K562 (cell line): Measurements from ENCODE around the gene IQCM. TPM values are rescaled to one million over a fixed set of nuclear protein-coding genes. Genes with fewer than 3 reads are reported as not detected.

ENCODE experiments used
- ATAC-seq: fragments of 200-7000 bp; cut with Tn5 transposase; 3 replicates; pipeline ENCODE4 v1.9.1; 2020; ENCODE audit warnings: moderate library complexity
- BruUV-seq: library from RNA; stranded (reverse); fragments of 400-500 nt; replicated peaks from 2 replicates; lab custom pipeline; 2021; lab: Mats Ljungman, UMichigan
- CTCF ChIA-PET: fragments of 300-600 bp; formaldehyde crosslinking; extraction: SDS; loops from one replicate; lab custom pipeline; 2021; ENCODE audit warnings: low intra/inter-chr PET ratio; lab: Yijun Ruan, JAX
- POLR2A ChIA-PET: fragments of 300-600, 350-650 bp; sonication (Branson Sonifier 250); formaldehyde crosslinking; extraction: SDS; loops from one replicate; lab custom pipeline; 2021; ENCODE audit warnings: antibody characterized with exemption, inconsistent platforms; lab: Yijun Ruan, JAX
- DNase-seq, 4 experiments: peaks; one replicate each; pipeline versions ENCODE4 v3.0.0 to v3.0.0-alpha.2; 2011 to 2018; ENCODE audit warnings: low spot score in 3 of 4, mixed read lengths in 3 of 4; ENCODE audit errors: extremely low read depth in 1 of 4
- FAIRE-seq: peaks from 2 replicates; lab custom pipeline; 2011; peaks lifted over from hg19 to GRCh38; lab: Jason Lieb, UNC
- H2AFZ ChIP-seq: 2 replicates; pipeline ENCODE4 v1.6.0; 2011; ENCODE audit warnings: low read depth, low read length, control low read depth, inconsistent platforms
- H3K27ac ChIP-seq: fragments of 200-600 bp; 3 replicates; pipeline ENCODE4 v1.8.0; 2011; ENCODE audit warnings: low read depth, mild to moderate bottlenecking, control low read depth, inconsistent platforms, low read length, moderate library complexity, mixed read lengths; ENCODE audit errors: extremely low read depth
- H3K27me3 ChIP-seq, 2 experiments: fragments of 300-600 bp in 1 of 2; 2 replicates in 1 of 2; 3 replicates in 1 of 2; pipeline versions ENCODE4 v1.6.0 to v1.8.0; 2011; ENCODE audit warnings: inconsistent platforms in 2 of 2, low read length in 2 of 2, mild to moderate bottlenecking in 1 of 2, mixed read lengths in 1 of 2, moderate library complexity in 1 of 2; ENCODE audit not compliant: control insufficient read depth in 2 of 2, insufficient read depth in 2 of 2
- H3K36me3 ChIP-seq: fragments of 300-600 bp; 3 replicates; pipeline ENCODE4 v1.8.0; 2011; ENCODE audit warnings: mild to moderate bottlenecking, low read length, inconsistent platforms; ENCODE audit not compliant: control insufficient read depth, insufficient read depth
- H3K4me1 ChIP-seq, 2 experiments: fragments of 200-600 bp in 1 of 2; replicated peaks in 1 of 2; 2 replicates in 1 of 2; 3 replicates in 1 of 2; pipeline versions ENCODE4 v1.5.1 to v1.8.0; 2011; ENCODE audit warnings: inconsistent platforms in 2 of 2, low read length in 2 of 2, mild to moderate bottlenecking in 1 of 2, mixed read lengths in 1 of 2, moderate library complexity in 1 of 2; ENCODE audit not compliant: control insufficient read depth in 2 of 2, insufficient read depth in 2 of 2
- H3K4me2 ChIP-seq: 2 replicates; pipeline ENCODE4 v1.6.1; 2011; ENCODE audit warnings: low read length, control low read depth, inconsistent platforms, mixed read lengths; ENCODE audit not compliant: insufficient read depth
- H3K4me3 ChIP-seq: fragments of 200-600 bp; sonication (generic), shearing (Covaris generic); 2 replicates; pipeline ENCODE4 v1.5.1; 2016; ENCODE audit warnings: control low read depth, inconsistent platforms
- H3K79me2 ChIP-seq: fragments of 200-600 bp; 3 replicates; pipeline ENCODE4 v1.8.0; 2011; ENCODE audit warnings: low read length, inconsistent platforms; ENCODE audit not compliant: control insufficient read depth, insufficient read depth
- H3K9ac ChIP-seq, 2 experiments: 2 replicates each; pipeline versions ENCODE4 v1.6.0 to v1.6.1; 2011; ENCODE audit warnings: low read depth in 2 of 2, low read length in 2 of 2, control low read depth in 1 of 2, inconsistent platforms in 1 of 2, mild to moderate bottlenecking in 1 of 2, mixed read lengths in 1 of 2; ENCODE audit not compliant: insufficient read depth in 1 of 2
- H3K9me1 ChIP-seq: one replicate; pipeline ENCODE4 v1.6.0; 2011; ENCODE audit warnings: inconsistent platforms, mild to moderate bottlenecking, low read length, moderate library complexity; ENCODE audit not compliant: control insufficient read depth, insufficient read depth
- H3K9me3 ChIP-seq: replicated peaks from 2 replicates; pipeline ENCODE4 v1.5.1; 2011; ENCODE audit warnings: low read depth, low read length, inconsistent platforms; ENCODE audit not compliant: control insufficient read depth, insufficient read depth
- H4K20me1 ChIP-seq: replicated peaks from 2 replicates; pipeline ENCODE4 v1.6.1; 2011; ENCODE audit warnings: low read length, inconsistent platforms, mixed read lengths; ENCODE audit not compliant: control insufficient read depth, insufficient read depth
- ARNT ChIP-seq, 2 experiments: fragments of 450-650 bp; IDR thresholded peaks; 2 replicates each; pipeline ENCODE4 v1.6.1; 2016; ENCODE audit warnings: mild to moderate bottlenecking in 1 of 2
- BRCA1 ChIP-seq, 2 experiments: fragments of 450-650 bp in 1 of 2; sonication (generic) in 1 of 2; formaldehyde crosslinking in 1 of 2; IDR thresholded peaks; 2 replicates each; pipeline versions ENCODE4 v1.5.0 to v1.6.1; 2017 to 2020; ENCODE audit warnings: mild to moderate bottlenecking in 1 of 2, missing genetic modification reagents in 1 of 2
- CBFB ChIP-seq: sonication (generic); formaldehyde crosslinking; IDR thresholded peaks from 2 replicates; pipeline ENCODE4 v1.4.0; 2020; ENCODE audit warnings: mild to moderate bottlenecking, missing genetic modification reagents
- E2F5 ChIP-seq: sonication (generic); formaldehyde crosslinking; IDR thresholded peaks from 2 replicates; pipeline ENCODE4 v1.8.0; 2022; ENCODE audit warnings: mild to moderate bottlenecking, missing genetic modification reagents
- POLR2AphosphoS2 ChIP-seq: IDR thresholded peaks from 2 replicates; pipeline ENCODE4 v1.6.1; 2012; ENCODE audit warnings: low read length, improper control_type of control experiment
- POLR2G ChIP-seq: fragments of 200-400 bp; formaldehyde crosslinking; IDR thresholded peaks from 2 replicates; pipeline ENCODE4 v1.6.1; 2017; ENCODE audit warnings: low read depth, mild to moderate bottlenecking, antibody characterized with exemption, low read length, moderate library complexity
- PRPF4 ChIP-seq: fragments of 200-400 bp; formaldehyde crosslinking; IDR thresholded peaks from one replicate; pipeline ENCODE4 v1.6.1; 2017; ENCODE audit warnings: low read length, low read depth, mild to moderate bottlenecking; ENCODE audit not compliant: insufficient read depth, poor library complexity, severe bottlenecking
- PTBP1 ChIP-seq: fragments of 200-400 bp; formaldehyde crosslinking; IDR thresholded peaks from 2 replicates; pipeline ENCODE4 v1.6.1; 2017; ENCODE audit warnings: low read depth, low read length
- RAD21 ChIP-seq, 2 experiments: fragments of 250-450 bp in 1 of 2; fragments of 450-650 bp in 1 of 2; sonication (Bioruptor Pico) in 1 of 2; formaldehyde crosslinking in 1 of 2; IDR thresholded peaks in 1 of 2; conservative IDR thresholded peaks in 1 of 2; 2 replicates each; pipeline versions ENCODE4 v1.4.0 to v1.8.0; 2020 to 2022; ENCODE audit warnings: mild to moderate bottlenecking in 2 of 2, moderate library complexity in 1 of 2
- YBX1 ChIP-seq: fragments of 450-650 bp; IDR thresholded peaks from 2 replicates; pipeline ENCODE4 v1.7.1; 2016; ENCODE audit warnings: mild to moderate bottlenecking
- ZBTB7A ChIP-seq: IDR thresholded peaks from 2 replicates; pipeline ENCODE4 v1.6.1; 2011; ENCODE audit warnings: low read depth, mild to moderate bottlenecking, low read length, moderate library complexity, borderline replicate concordance; ENCODE audit not compliant: control insufficient read depth
- ZNF586 ChIP-seq: fragments of 450-650 bp; formaldehyde crosslinking; conservative IDR thresholded peaks from 2 replicates; pipeline ENCODE4 v1.4.0; 2020; ENCODE audit warnings: mild to moderate bottlenecking, moderate library complexity
- ZNF830 ChIP-seq: fragments of 250-450 bp; sonication (Bioruptor Pico); IDR thresholded peaks from 2 replicates; pipeline ENCODE4 v1.5.0; 2021; ENCODE audit warnings: mild to moderate bottlenecking
- WGBS: fragments of 100-300 bp; shearing (Covaris generic); methylation state at CpG from one replicate; pipeline ENCODE4 v1.1.6; 2016; ENCODE audit warnings: low coverage, mixed read lengths; ENCODE audit not compliant: insufficient coverage; ENCODE audit errors: missing lambda C conversion rate; 5-methylcytosine and 5-hydroxymethylcytosine counted together
- in situ Hi-C: fragments of 300-500 bp; cut with MboI; formaldehyde crosslinking; loops from 4 replicates; pipeline ENCODE4 v1.15.0; 2018; ENCODE audit warnings: inconsistent platforms, mixed read lengths
- intact Hi-C: fragments of 100-400 bp; cut with micrococcal nuclease; formaldehyde crosslinking; loops from 2 replicates; pipeline ENCODE4 v1.14.2; 2022
- polyA plus RNA-seq, 8 experiments: library from polyadenylated mRNA; depleted of rRNA in 4 of 8; stranded (reverse) in 5 of 8; unstranded in 3 of 8; fragments of >200 nt; fragmentation: Nextera tagmentation in 2 of 8; fragmentation: Illumina TruSeq in 1 of 8; extraction: Ambion mirVana in 2 of 8; extraction: Trizol in 1 of 8; gene quantifications; 2 replicates each; pipeline versions ENCODE4 v1.2.1 to v1.2.3, GENCODE V29; 2011 to 2014; ENCODE audit warnings: inconsistent platforms in 1 of 8, missing spikeins in 1 of 8
- total RNA-seq, 7 experiments: library from RNA; depleted of rRNA in 6 of 7; stranded (reverse); fragments of >200 nt in 6 of 7; fragmentation: Illumina TruSeq in 2 of 7; extraction: Trizol in 2 of 7; gene quantifications; 2 replicates each; pipeline versions ENCODE4 v1.2.1 to v1.2.3, GENCODE V29; 2011 to 2021; ENCODE audit warnings: low replicate concordance in 1 of 7
- TF ChIP-seq, protein P1 (sequence below), 2 experiments: fragments of 450-650 bp; IDR thresholded peaks; 2 replicates each; pipeline ENCODE4 v1.6.1; 2018; ENCODE audit warnings: mild to moderate bottlenecking in 2 of 2, low read depth in 1 of 2; ENCODE audit not compliant: partially characterized antibody in 2 of 2
- TF ChIP-seq, protein P2 (sequence below): fragments of 250-450 bp; sonication (Bioruptor Pico); IDR thresholded peaks from 2 replicates; pipeline ENCODE4 v1.5.0; 2021

IQCM gene
- total and polyA plus RNA-seq, 9 of the 15 experiments (the other 6 are each of a cell fraction or from before 2014, with no cell fraction given), result not detected

- in situ Hi-C loops, result no loop called here
- POLR2A ChIA-PET, result no interaction called here
- TF ChIP-seq E2F5 (CRISPR knock-in tag), result no peak
- TF ChIP-seq ZNF830 (CRISPR knock-in tag), result no peak
- TF ChIP-seq RAD21 (CRISPR knock-in tag; conservative IDR thresholded peaks at IDR 0.05 in 1 of 2, IDR thresholded peaks at IDR 0.05 in 1 of 2), result no peak
- no peak for TF ChIP-seq POLR2AphosphoS2
- no peak for TF ChIP-seq ZNF586
- TF ChIP-seq ARNT (IDR thresholded peaks at IDR 0.05), result no peak
- TF ChIP-seq PTBP1, result no peak
- TF ChIP-seq, protein P1, sequence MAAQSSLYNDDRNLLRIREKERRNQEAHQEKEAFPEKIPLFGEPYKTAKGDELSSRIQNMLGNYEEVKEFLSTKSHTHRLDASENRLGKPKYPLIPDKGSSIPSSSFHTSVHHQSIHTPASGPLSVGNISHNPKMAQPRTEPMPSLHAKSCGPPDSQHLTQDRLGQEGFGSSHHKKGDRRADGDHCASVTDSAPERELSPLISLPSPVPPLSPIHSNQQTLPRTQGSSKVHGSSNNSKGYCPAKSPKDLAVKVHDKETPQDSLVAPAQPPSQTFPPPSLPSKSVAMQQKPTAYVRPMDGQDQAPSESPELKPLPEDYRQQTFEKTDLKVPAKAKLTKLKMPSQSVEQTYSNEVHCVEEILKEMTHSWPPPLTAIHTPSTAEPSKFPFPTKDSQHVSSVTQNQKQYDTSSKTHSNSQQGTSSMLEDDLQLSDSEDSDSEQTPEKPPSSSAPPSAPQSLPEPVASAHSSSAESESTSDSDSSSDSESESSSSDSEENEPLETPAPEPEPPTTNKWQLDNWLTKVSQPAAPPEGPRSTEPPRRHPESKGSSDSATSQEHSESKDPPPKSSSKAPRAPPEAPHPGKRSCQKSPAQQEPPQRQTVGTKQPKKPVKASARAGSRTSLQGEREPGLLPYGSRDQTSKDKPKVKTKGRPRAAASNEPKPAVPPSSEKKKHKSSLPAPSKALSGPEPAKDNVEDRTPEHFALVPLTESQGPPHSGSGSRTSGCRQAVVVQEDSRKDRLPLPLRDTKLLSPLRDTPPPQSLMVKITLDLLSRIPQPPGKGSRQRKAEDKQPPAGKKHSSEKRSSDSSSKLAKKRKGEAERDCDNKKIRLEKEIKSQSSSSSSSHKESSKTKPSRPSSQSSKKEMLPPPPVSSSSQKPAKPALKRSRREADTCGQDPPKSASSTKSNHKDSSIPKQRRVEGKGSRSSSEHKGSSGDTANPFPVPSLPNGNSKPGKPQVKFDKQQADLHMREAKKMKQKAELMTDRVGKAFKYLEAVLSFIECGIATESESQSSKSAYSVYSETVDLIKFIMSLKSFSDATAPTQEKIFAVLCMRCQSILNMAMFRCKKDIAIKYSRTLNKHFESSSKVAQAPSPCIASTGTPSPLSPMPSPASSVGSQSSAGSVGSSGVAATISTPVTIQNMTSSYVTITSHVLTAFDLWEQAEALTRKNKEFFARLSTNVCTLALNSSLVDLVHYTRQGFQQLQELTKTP (IDR thresholded peaks at IDR 0.05; ENCODE audit: low read depth in 1 of 2, partially characterized antibody in 2 of 2), result no peak
- no peak for TF ChIP-seq ZBTB7A
- TF ChIP-seq YBX1, result no peak
- no peak for TF ChIP-seq POLR2G
- TF ChIP-seq BRCA1 (IDR thresholded peaks at IDR 0.05), result no peak
- no peak for TF ChIP-seq BRCA1 (CRISPR knock-in tag; IDR thresholded peaks at IDR 0.05)
- TF ChIP-seq, protein P2, sequence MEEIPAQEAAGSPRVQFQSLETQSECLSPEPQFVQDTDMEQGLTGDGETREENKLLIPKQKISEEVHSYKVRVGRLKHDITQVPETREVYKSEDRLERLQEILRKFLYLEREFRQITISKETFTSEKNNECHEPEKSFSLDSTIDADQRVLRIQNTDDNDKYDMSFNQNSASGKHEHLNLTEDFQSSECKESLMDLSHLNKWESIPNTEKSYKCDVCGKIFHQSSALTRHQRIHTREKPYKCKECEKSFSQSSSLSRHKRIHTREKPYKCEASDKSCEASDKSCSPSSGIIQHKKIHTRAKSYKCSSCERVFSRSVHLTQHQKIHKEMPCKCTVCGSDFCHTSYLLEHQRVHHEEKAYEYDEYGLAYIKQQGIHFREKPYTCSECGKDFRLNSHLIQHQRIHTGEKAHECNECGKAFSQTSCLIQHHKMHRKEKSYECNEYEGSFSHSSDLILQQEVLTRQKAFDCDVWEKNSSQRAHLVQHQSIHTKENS (CRISPR knock-in tag), result no peak
- no peak for TF ChIP-seq PRPF4
- no peak for TF ChIP-seq CBFB (CRISPR knock-in tag)
These were observed 303.1 kb downstream of the IQCM start for GRCh38 chr4:149512501-149512900.

More at GRCh38 chr4:149512501-149512900, 303.1 kb downstream of the IQCM start:
- H3K4me2 ChIP-seq, result no peak overlapping the region
- ATAC-seq (no peak), DNase-seq (no peak), FAIRE-seq (no peak)
- H3K27me3 ChIP-seq, result no peaks in the 10 kb centered on the region
- H3K4me1 ChIP-seq, result no peaks in the 10 kb centered on the region
- no peak overlapping the region for H3K9ac ChIP-seq
- H3K9me1 ChIP-seq, result no peaks in the 10 kb centered on the region
- no peak overlapping the region for H3K4me3 ChIP-seq
- no peaks in the 10 kb centered on the region for H3K36me3 ChIP-seq
- intact Hi-C loops, result no loop called here
- H2AFZ ChIP-seq, result no peak overlapping the region
- WGBS, result 0% methylated on average over 1 of the region's 1 CpG
- no peak overlapping the region for H3K27ac ChIP-seq
- CTCF ChIA-PET, result no interaction called here
- H3K9me3 ChIP-seq, result no peaks in the 10 kb centered on the region; the same call in 1 of the 2 replicates
- no peaks in the 10 kb centered on the region for H3K79me2 ChIP-seq
- H4K20me1 ChIP-seq, result no peaks in the 10 kb centered on the region
- BruUV-seq, result no TSS peak
